ENCODE data around the gene OR52H1. TPM values are rescaled to one million over a fixed set of nuclear protein-coding genes. Genes with fewer than 3 reads are reported as not detected.

Gene OR52H1
- total and polyA plus RNA-seq, 10 of the 15 experiments (the other 5 are each of a cell fraction or from before 2014, with no cell fraction given), result 0.06 to 0.40 (median 0.23) TPM; not detected in 4

- FAIRE-seq, result no peak
- SMC1A ChIA-PET (ENCODE audit: uncharacterized antibody, unreplicated experiment), result interaction anchor here (1.0 to 2.4 kb wide), 2 partner anchors 28 to 313 kb away, joined by 3 to 7 read pairs; no protein-coding TSS in a partner anchor
- Histone ChIP-seq H3K4me3 (no peak overlapping the region), H3K4me1 (ENCODE audit: control insufficient read depth, insufficient read depth, low read length) (no peaks in the 10 kb centered on the region), H3K4me2 (ENCODE audit: control insufficient read depth, insufficient read depth) (no peak overlapping the region), H3K79me2 (ENCODE audit: control insufficient read depth, insufficient read depth, low read length) (no peaks in the 10 kb centered on the region), H4K20me1 (ENCODE audit: control insufficient read depth, insufficient read depth) (no peaks in the 10 kb centered on the region), H3K9me3 (replicated peaks; ENCODE audit: control insufficient read depth, insufficient read depth, low read length) (no peaks in the 10 kb centered on the region), H3K9ac (ENCODE audit: control insufficient read depth, insufficient read depth, low read length) (no peak overlapping the region), H3K27me3 (replicated peaks in 1 of 2; ENCODE audit: control insufficient read depth in 2 of 2, insufficient read depth in 2 of 2, low read length in 1 of 2) (no peaks in the 10 kb centered on the region), H3K27ac (ENCODE audit: control insufficient read depth, insufficient read depth) (no peak overlapping the region), H2AFZ (ENCODE audit: control insufficient read depth, low read depth, low read length) (no peak overlapping the region), H3K36me3 (ENCODE audit: control insufficient read depth in 2 of 2, insufficient read depth in 2 of 2, low read length in 1 of 2) (no peaks in the 10 kb centered on the region)
- no TSS peak for BruUV-seq (replicated peaks)
- 11% methylated on average over 2 of the region's 2 CpGs for WGBS (ENCODE audit: insufficient coverage, insufficient replicate concordance, low lambda C conversion rate, missing lambda C conversion rate)
- no peak for DNase-seq (ENCODE audit: low read depth, low spot score)
- CTCF ChIA-PET, result interaction anchor here (0.5 to 2.3 kb wide), 3 partner anchors 28 to 39 kb away, joined by 3 to 7 read pairs (median 3); no protein-coding TSS in a partner anchor
- in situ Hi-C loops (cut with MboI), result no loop called here
- POLR2A ChIA-PET, result interaction anchor here (0.8 kb wide), 1 partner anchor 45 kb away, joined by 3 read pairs; no protein-coding TSS in a partner anchor
- RAD21 ChIA-PET (ENCODE audit: unreplicated experiment), result interaction anchor here (1.2 kb wide), 1 partner anchor 18 kb away, joined by 3 read pairs; no protein-coding TSS in a partner anchor
- peak; percentile 21; the same call in 1 of the 3 replicates for ATAC-seq
- intact Hi-C loops (cut with micrococcal nuclease; ENCODE audit: unreplicated experiment), result no loop called here
- TF ChIP-seq SPI1 (IDR thresholded peaks at IDR 0.05; ENCODE audit: borderline replicate concordance, insufficient read depth, low read depth, low read length) (peak; percentile 71; the same call in 1 of the 2 replicates), RCOR1 (conservative IDR thresholded peaks at IDR 0.05; ENCODE audit: low read depth, low read length) (no peak)
These were observed 43.9 kb downstream of the OR52H1 start for GRCh38 chr11:5504403-5504921.

GRCh38 chr11:5500393-5500801 is 47.9 kb downstream of the OR52H1 start:
- no peak overlapping the region for H2AFZ ChIP-seq (ENCODE audit: control insufficient read depth, low read depth, low read length)
- ATAC-seq, result peak; percentile 89
- no peaks in the 10 kb centered on the region for H3K9me3 ChIP-seq (replicated peaks; ENCODE audit: control insufficient read depth, insufficient read depth, low read length)
- H3K4me2 ChIP-seq (ENCODE audit: control insufficient read depth, insufficient read depth), result no peak overlapping the region
- no peak overlapping the region for H3K4me3 ChIP-seq
- no peak for FAIRE-seq
- no TSS peak for BruUV-seq (replicated peaks)
- in situ Hi-C loops (cut with MboI) (no loop called here), intact Hi-C loops (cut with micrococcal nuclease; ENCODE audit: unreplicated experiment) (no loop called here)
- H3K27ac ChIP-seq (ENCODE audit: control insufficient read depth, insufficient read depth), result no peak overlapping the region
- no peak overlapping the region for H3K9ac ChIP-seq (ENCODE audit: control insufficient read depth, insufficient read depth, low read length)
- no peaks in the 10 kb centered on the region for H3K4me1 ChIP-seq (ENCODE audit: control insufficient read depth, insufficient read depth, low read length)
- DNase-seq (ENCODE audit: low read depth, low spot score), result peak; percentile 24
- no peaks in the 10 kb centered on the region for H3K79me2 ChIP-seq (ENCODE audit: control insufficient read depth, insufficient read depth, low read length)
- POLR2A ChIA-PET, result no interaction called here
- H4K20me1 ChIP-seq (ENCODE audit: control insufficient read depth, insufficient read depth), result no peaks in the 10 kb centered on the region
- WGBS (ENCODE audit: insufficient coverage, insufficient replicate concordance, low lambda C conversion rate, missing lambda C conversion rate), result 35% methylated on average over 6 of the region's 6 CpGs
- SMC1A ChIA-PET (ENCODE audit: uncharacterized antibody, unreplicated experiment), result interaction anchor here (0.8 kb wide), 1 partner anchor 14 kb away, joined by 3 read pairs; no protein-coding TSS in a partner anchor
- no peaks in the 10 kb centered on the region for H3K36me3 ChIP-seq (ENCODE audit: control insufficient read depth in 2 of 2, insufficient read depth in 2 of 2, low read length in 1 of 2)
- CTCF ChIA-PET, result interaction anchor here (2.9 kb wide), 1 partner anchor 24 kb away, joined by 12 read pairs; no protein-coding TSS in a partner anchor
- RAD21 ChIA-PET (ENCODE audit: unreplicated experiment), result interaction anchor here (0.6 to 0.7 kb wide), 2 partner anchors 14 to 17 kb away, joined by 3 to 4 read pairs; no protein-coding TSS in a partner anchor
- no peaks in the 10 kb centered on the region for H3K27me3 ChIP-seq (replicated peaks in 1 of 2; ENCODE audit: control insufficient read depth in 2 of 2, insufficient read depth in 2 of 2, low read length in 1 of 2)
- TF ChIP-seq MLLT1 (IDR thresholded peaks at IDR 0.05) (peak; percentile 55; the same call in 1 of the 2 replicates), BCL3 (IDR thresholded peaks at IDR 0.05; ENCODE audit: borderline replicate concordance, insufficient read depth, low read depth, low read length, poor library complexity, severe bottlenecking) (no peak), CREM (IDR thresholded peaks at IDR 0.05; ENCODE audit: low read depth) (no peak), NR2C1 (IDR thresholded peaks at IDR 0.05) (no peak), PML (IDR thresholded peaks at IDR 0.05; ENCODE audit: low read length) (no peak), STAT3 (IDR thresholded peaks at IDR 0.05; ENCODE audit: low read depth, low read length) (no peak), ZSCAN29 (IDR thresholded peaks at IDR 0.05) (no peak), RAD21 (IDR thresholded peaks at IDR 0.05; ENCODE audit: insufficient read depth, low read depth, low read length) (no peak), SUZ12 (IDR thresholded peaks at IDR 0.05; ENCODE audit: unreplicated experiment) (no peak), GATAD2B (conservative IDR thresholded peaks at IDR 0.05; ENCODE audit: low read depth) (no peak), RB1 (IDR thresholded peaks at IDR 0.05; ENCODE audit: borderline replicate concordance) (no peak), SMAD5 (IDR thresholded peaks at IDR 0.05; ENCODE audit: low read depth) (no peak), SIN3A (IDR thresholded peaks at IDR 0.05; ENCODE audit: low read depth, low read length) (no peak), ZNF622 (IDR thresholded peaks at IDR 0.05) (no peak)
